ENCODE results near the gene SPPL2C.

The SPPL2C gene

DNA sequence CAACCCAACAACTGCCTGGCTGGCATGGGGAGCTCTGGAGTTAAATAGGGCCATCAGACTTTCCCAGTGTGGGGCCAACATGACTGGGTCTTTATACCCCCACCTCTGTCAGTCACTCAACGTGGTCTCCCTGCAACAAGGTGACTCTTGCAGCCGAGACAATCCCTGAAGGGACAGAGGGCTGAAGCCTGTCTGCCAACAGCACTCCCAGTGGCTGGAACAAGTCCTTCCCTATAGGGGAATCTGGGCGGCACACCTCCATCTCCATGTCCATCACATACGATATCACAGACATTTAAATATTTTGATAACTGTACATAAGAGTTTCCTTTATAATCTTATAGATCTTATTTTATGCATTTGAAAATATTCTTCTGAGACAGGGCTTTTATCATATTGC lies 44.9 kb downstream of the SPPL2C start:
- no peak for DNase-seq

- DNase-seq: no peak
Measured at GRCh38 chr17:45893725-45894021, 49.0 kb downstream of the SPPL2C start.

DNA sequence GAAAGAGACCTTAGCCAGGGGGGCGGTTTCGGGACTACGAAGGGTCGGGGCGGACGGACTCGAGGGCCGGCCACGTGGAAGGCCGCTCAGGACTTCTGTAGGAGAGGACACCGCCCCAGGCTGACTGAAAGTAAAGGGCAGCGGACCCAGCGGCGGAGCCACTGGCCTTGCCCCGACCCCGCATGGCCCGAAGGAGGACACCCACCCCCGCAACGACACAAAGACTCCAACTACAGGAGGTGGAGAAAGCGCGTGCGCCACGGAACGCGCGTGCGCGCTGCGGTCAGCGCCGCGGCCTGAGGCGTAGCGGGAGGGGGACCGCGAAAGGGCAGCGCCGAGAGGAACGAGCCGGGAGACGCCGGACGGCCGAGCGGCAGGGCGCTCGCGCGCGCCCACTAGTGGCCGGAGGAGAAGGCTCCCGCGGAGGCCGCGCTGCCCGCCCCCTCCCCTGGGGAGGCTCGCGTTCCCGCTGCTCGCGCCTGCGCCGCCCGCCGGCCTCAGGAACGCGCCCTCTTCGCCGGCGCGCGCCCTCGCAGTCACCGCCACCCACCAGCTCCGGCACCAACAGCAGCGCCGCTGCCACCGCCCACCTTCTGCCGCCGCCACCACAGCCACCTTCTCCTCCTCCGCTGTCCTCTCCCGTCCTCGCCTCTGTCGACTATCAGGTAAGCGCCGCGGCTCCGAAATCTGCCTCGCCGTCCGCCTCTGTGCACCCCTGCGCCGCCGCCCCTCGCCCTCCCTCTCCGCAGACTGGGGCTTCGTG lies 49.5 kb downstream of the SPPL2C start, which contains the start of gene MAPT:
MAPT (plus strand) TSS at position 533 of the 763 bp plus-strand sequence. CDS start 67,784 bp downstream, outside the sequence.
- peak; percentile 80 for DNase-seq

GRCh38 chr17:45895304-45895968 lies 50.8 kb downstream of the SPPL2C start:
- no peak for DNase-seq

DNA sequence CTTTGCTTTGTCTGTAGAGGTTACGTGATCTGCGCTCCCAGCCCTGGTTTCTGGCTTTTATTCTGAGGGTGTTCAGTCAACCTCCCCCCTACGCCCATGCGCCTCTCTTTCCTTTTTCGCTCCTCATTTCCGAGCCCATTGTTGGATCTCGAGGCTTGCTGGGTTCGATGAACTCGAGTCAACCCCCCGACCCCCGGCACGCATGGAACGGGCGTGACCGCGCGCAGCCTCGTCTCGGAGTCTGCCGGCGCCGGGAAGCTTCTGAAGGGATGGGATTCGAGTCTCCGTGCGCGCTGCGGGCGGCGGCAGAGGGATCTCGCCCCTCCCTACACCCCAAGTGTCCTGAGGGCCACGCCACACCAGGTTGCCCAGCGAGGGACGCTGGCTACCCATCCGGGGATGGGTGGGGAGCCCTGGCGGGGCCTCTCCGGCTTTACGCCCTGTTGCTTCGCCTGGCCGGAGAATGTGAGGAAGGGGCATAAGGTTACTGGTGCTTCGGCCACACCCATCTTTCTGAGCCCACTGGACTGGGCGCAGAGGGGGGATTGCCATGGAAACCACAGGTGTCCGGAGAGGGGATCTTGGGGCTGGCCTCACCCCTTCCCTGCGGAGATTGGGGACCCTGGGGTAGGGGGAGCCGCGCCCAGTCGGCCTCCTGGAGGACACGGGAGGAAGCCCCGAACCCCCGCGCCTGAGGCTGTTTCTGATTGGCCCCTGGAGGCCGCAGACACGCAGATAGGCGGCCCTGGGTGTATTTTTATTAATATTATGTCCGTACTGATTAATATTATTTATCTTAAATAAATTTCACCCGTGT lies 51.5 kb downstream of the SPPL2C start:
- no peak for DNase-seq

Data from kidney glomerular epithelial cell (primary cell).